Keratinocyte (primary cell): ENCODE measurements around the gene KCND2.

Source experiments
- EZH2 ChIP-seq: IDR thresholded peaks from one replicate; pipeline ENCODE4 v1.6.1; 2012; ENCODE audit warnings: inconsistent platforms, mild to moderate bottlenecking, low read length, moderate library complexity
- TF ChIP-seq, protein P1 (sequence below), 3 experiments: IDR thresholded peaks in 1 of 3; conservative IDR thresholded peaks in 1 of 3; optimal IDR thresholded peaks in 1 of 3; 2 replicates in 2 of 3; 3 replicates in 1 of 3; pipeline versions ENCODE3 to v1.5.1; 2011; ENCODE audit warnings: low read length in 3 of 3, mild to moderate bottlenecking in 3 of 3, moderate library complexity in 2 of 3, control low read depth in 1 of 3, inconsistent platforms in 1 of 3; ENCODE audit not compliant: insufficient read depth in 2 of 3; ENCODE audit errors: extremely low read depth in 1 of 3

GRCh38 chr7:120404042-120404441, 131.1 kb downstream of the KCND2 start:
- TF ChIP-seq, protein P1, sequence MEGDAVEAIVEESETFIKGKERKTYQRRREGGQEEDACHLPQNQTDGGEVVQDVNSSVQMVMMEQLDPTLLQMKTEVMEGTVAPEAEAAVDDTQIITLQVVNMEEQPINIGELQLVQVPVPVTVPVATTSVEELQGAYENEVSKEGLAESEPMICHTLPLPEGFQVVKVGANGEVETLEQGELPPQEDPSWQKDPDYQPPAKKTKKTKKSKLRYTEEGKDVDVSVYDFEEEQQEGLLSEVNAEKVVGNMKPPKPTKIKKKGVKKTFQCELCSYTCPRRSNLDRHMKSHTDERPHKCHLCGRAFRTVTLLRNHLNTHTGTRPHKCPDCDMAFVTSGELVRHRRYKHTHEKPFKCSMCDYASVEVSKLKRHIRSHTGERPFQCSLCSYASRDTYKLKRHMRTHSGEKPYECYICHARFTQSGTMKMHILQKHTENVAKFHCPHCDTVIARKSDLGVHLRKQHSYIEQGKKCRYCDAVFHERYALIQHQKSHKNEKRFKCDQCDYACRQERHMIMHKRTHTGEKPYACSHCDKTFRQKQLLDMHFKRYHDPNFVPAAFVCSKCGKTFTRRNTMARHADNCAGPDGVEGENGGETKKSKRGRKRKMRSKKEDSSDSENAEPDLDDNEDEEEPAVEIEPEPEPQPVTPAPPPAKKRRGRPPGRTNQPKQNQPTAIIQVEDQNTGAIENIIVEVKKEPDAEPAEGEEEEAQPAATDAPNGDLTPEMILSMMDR (optimal IDR thresholded peaks at IDR 0.05 in 1 of 3, IDR thresholded peaks at IDR 0.05 in 1 of 3, conservative IDR thresholded peaks at IDR 0.05 in 1 of 3; ENCODE audit: extremely low read depth in 1 of 3, insufficient read depth in 2 of 3, low read length in 3 of 3), result no peak
- TF ChIP-seq EZH2, result no peak
